GM21526 (cell line): Measurements from ENCODE around the gene NRBF2.

Source experiments
- ATAC-seq: cut with Tn5 transposase; IDR thresholded peaks from one replicate; pipeline ENCODE4 v1.9.1; 2021; ENCODE audit warnings: moderate library complexity; ENCODE audit not compliant: unreplicated experiment, low FRiP score

NRBF2 gene

GRCh38 chr10:63157845-63158624 lies 24.9 kb downstream of the NRBF2 start:
- ATAC-seq, result peak; percentile 60

- no peak for ATAC-seq
These were observed 28.5 kb downstream of the NRBF2 start for GRCh38 chr10:63161592-63161991.

GRCh38 chr10:63164166-63164623 lies 31.1 kb downstream of the NRBF2 start:
- no peak for ATAC-seq

- ATAC-seq, result no peak
These were observed 32.1 kb downstream of the NRBF2 start for GRCh38 chr10:63165249-63165648.

- peak; percentile 44 for ATAC-seq
These were observed 33.7 kb downstream of the NRBF2 start for GRCh38 chr10:63166742-63167258.

- ATAC-seq, result no peak
These were observed 35.8 kb downstream of the NRBF2 start for GRCh38 chr10:63168821-63169462.

- no peak for ATAC-seq
These were observed 36.5 kb downstream of the NRBF2 start for GRCh38 chr10:63169624-63170023.

GRCh38 chr10:63171255-63171855 lies 38.2 kb downstream of the NRBF2 start:
- ATAC-seq, result no peak

- no peak for ATAC-seq
These were observed 38.8 kb downstream of the NRBF2 start for GRCh38 chr10:63171926-63172325.

- ATAC-seq, result peak; percentile 99
These were observed 40.5 kb downstream of the NRBF2 start for GRCh38 chr10:63173468-63174232.

- no peak for ATAC-seq
These were observed 42.4 kb downstream of the NRBF2 start for GRCh38 chr10:63175534-63175933.

- ATAC-seq, result no peak
These were observed 59.7 kb downstream of the NRBF2 start for GRCh38 chr10:63192826-63193225.

GRCh38 chr10:63197344-63198092 lies 64.4 kb downstream of the NRBF2 start:
- no peak for ATAC-seq

GRCh38 chr10:63199716-63200115 lies 66.6 kb downstream of the NRBF2 start:
- ATAC-seq, result no peak

GRCh38 chr10:63200431-63200830 lies 67.3 kb downstream of the NRBF2 start:
- ATAC-seq, result no peak

GRCh38 chr10:63201118-63201517 lies 68.0 kb downstream of the NRBF2 start:
- ATAC-seq, result no peak
